ENCODE data around the gene KLK11. TPM values are rescaled to one million over a fixed set of nuclear protein-coding genes. Genes with fewer than 3 reads are reported as not detected.
A peak's percentile ranks its signal among the peaks of the same experiment; 100 is the strongest.
"Not testable (repeated sequence)": the region's sequence is repeated elsewhere in the genome, so short reads cannot be mapped to it uniquely, and the experiment has no call there.

Gene KLK11
- total RNA-seq, 1 experiment from 2014 or later: 10.8 TPM

DNA sequence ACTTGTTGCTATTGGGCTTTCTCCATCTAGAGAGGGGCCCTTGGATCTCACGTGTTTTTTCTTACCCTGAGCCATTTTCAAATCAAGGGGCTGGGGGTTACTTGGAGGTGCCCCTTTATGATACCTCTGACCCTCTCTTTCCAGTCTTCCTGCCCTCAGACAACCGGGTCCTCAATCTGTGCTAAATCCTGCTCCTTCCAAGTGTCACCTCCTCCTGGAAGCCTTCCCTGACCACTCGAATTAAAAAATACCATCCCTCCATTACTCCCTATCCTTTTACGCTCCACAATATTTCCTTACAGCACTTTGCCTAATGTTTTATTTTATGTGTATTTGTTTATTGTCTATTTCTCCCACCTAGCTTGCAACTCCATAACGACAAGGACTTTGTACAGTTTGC lies 28.4 kb downstream of the KLK11 start:
- TF ChIP-seq, protein P1, sequence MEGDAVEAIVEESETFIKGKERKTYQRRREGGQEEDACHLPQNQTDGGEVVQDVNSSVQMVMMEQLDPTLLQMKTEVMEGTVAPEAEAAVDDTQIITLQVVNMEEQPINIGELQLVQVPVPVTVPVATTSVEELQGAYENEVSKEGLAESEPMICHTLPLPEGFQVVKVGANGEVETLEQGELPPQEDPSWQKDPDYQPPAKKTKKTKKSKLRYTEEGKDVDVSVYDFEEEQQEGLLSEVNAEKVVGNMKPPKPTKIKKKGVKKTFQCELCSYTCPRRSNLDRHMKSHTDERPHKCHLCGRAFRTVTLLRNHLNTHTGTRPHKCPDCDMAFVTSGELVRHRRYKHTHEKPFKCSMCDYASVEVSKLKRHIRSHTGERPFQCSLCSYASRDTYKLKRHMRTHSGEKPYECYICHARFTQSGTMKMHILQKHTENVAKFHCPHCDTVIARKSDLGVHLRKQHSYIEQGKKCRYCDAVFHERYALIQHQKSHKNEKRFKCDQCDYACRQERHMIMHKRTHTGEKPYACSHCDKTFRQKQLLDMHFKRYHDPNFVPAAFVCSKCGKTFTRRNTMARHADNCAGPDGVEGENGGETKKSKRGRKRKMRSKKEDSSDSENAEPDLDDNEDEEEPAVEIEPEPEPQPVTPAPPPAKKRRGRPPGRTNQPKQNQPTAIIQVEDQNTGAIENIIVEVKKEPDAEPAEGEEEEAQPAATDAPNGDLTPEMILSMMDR (IDR thresholded peaks at IDR 0.05; ENCODE audit: unreplicated experiment): no peak
- CTCF ChIA-PET: interaction anchor here (0.7 kb wide), 1 partner anchor 224 kb away, joined by 3 read pairs; no protein-coding TSS in a partner anchor
- DNase-seq: no peak

DNA sequence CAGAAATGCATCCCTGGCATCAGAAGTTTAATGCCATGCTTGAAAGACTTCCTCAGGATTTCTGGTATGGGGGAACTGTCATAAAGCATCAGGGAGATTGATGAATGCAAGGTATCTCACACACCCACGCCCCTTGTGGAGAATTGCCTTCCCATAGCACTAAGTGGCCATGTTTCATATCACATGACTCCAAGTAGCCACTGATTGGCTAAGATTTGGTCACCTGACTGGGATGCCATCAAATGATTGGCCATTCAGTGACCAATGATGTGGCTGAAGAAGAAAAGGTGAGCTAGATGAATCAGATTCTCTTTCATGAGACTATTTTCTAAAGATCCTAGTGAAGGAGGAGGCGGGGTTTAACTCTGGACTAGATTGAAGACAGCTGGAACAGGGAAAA lies 32.3 kb downstream of the KLK11 start:
- Mint-ChIP-seq H3K4me1 (ENCODE audit: low read depth, unreplicated experiment) (peaks cover 39% of the 10 kb centered on the region), H3K36me3 (ENCODE audit: insufficient read depth, unreplicated experiment) (peaks cover 4% of the 10 kb centered on the region), H3K27ac (ENCODE audit: unreplicated experiment) (no peak overlapping the region), H3K9me3 (ENCODE audit: low read depth, unreplicated experiment) (no peaks in the 10 kb centered on the region), H3K27me3 (ENCODE audit: unreplicated experiment) (no peaks in the 10 kb centered on the region), H3K4me3 (ENCODE audit: low read depth, unreplicated experiment) (no peak overlapping the region)
- CTCF ChIA-PET: no interaction called here
- TF ChIP-seq, protein P1 (IDR thresholded peaks at IDR 0.05; ENCODE audit: unreplicated experiment): no peak
- intact Hi-C loops (cut with micrococcal nuclease; ENCODE audit: unreplicated experiment): no loop called here
- no TSS peak for BruUV-seq (replicated peaks)
- DNase-seq: no peak

More for the DNA sequence above, 28.4 kb downstream of the KLK11 start:
- no TSS peak for BruUV-seq (replicated peaks)
- H3K4me1 Mint-ChIP-seq (ENCODE audit: low read depth, unreplicated experiment): peaks cover 35% of the 10 kb centered on the region
- intact Hi-C loops (cut with micrococcal nuclease; ENCODE audit: unreplicated experiment): no loop called here
- H3K27ac Mint-ChIP-seq (ENCODE audit: unreplicated experiment): no peak overlapping the region
- H3K4me3 Mint-ChIP-seq (ENCODE audit: low read depth, unreplicated experiment): no peak overlapping the region
- peaks cover 11% of the 10 kb centered on the region for H3K27me3 Mint-ChIP-seq (ENCODE audit: unreplicated experiment)
- H3K9me3 Mint-ChIP-seq (ENCODE audit: low read depth, unreplicated experiment): no peaks in the 10 kb centered on the region
- peaks cover 16% of the 10 kb centered on the region for H3K36me3 Mint-ChIP-seq (ENCODE audit: insufficient read depth, unreplicated experiment)

DNA sequence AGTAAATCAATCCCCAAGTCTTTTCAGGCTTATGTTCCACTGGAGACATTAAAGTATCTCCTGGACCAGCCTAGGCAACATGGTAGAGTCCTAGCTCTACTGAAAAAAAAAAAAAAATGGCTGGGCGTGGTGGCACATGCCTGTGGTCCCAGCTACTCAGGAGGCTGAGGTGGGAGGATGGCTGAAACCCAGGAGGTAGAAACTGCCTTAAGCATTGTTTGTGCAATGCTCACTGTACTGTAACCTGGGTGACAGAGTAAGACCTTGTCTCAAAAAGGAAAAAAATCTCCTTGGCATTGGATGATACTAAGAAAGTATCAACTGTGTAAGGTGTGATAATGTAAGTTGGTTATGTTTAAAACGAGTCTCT lies 33.8 kb downstream of the KLK11 start:
- no peak overlapping the region for H3K4me3 Mint-ChIP-seq (ENCODE audit: low read depth, unreplicated experiment)
- intact Hi-C loops (cut with micrococcal nuclease; ENCODE audit: unreplicated experiment): no loop called here
- CTCF ChIA-PET: interaction anchor here (0.6 to 2.8 kb wide), 7 partner anchors 9 to 107 kb away, joined by 3 to 10 read pairs (median 4); partner anchors contain the start of genes KLK6 and KLK8
- H3K27ac Mint-ChIP-seq (ENCODE audit: unreplicated experiment): peak overlapping the region; percentile 60
- H3K4me1 Mint-ChIP-seq (ENCODE audit: low read depth, unreplicated experiment): peaks cover 30% of the 10 kb centered on the region
- H3K9me3 Mint-ChIP-seq (ENCODE audit: low read depth, unreplicated experiment): no peaks in the 10 kb centered on the region
- DNase-seq: peak; percentile 54
- no TSS peak for BruUV-seq (replicated peaks)
- peaks cover 4% of the 10 kb centered on the region for H3K36me3 Mint-ChIP-seq (ENCODE audit: insufficient read depth, unreplicated experiment)
- TF ChIP-seq, protein P1 (IDR thresholded peaks at IDR 0.05; ENCODE audit: unreplicated experiment): no peak
- no peaks in the 10 kb centered on the region for H3K27me3 Mint-ChIP-seq (ENCODE audit: unreplicated experiment)

DNA sequence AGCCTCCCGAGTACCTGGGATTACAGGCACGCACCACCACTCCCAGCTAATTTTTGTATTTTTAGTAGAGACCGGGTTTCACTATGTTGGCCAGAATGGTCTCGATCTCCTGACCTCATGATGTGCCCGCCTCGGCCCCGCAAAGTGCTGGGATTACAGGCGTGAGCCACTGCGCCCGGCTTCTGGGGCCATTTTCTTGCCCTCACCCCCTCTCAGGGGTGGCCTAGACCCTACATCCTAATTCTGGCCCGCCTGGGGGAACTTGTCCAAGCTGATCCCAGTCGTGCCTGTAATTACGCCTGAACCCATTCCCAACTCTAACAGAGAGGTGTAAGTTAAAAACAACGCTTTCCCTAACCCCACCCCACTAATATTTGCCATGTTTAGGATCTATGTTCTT lies 42.0 kb downstream of the KLK11 start:
- Mint-ChIP-seq H3K27me3 (ENCODE audit: unreplicated experiment) (peaks cover 18% of the 10 kb centered on the region), H3K4me1 (ENCODE audit: low read depth, unreplicated experiment) (peaks cover 23% of the 10 kb centered on the region), H3K4me3 (ENCODE audit: low read depth, unreplicated experiment) (peak overlapping the region; percentile 45)
- intact Hi-C loops (cut with micrococcal nuclease; ENCODE audit: unreplicated experiment); H3K27ac Mint-ChIP-seq (ENCODE audit: unreplicated experiment); DNase-seq; H3K36me3 Mint-ChIP-seq (ENCODE audit: insufficient read depth, unreplicated experiment); CTCF ChIA-PET; BruUV-seq (replicated peaks); H3K9me3 Mint-ChIP-seq (ENCODE audit: low read depth, unreplicated experiment): not testable (repeated sequence)

DNA sequence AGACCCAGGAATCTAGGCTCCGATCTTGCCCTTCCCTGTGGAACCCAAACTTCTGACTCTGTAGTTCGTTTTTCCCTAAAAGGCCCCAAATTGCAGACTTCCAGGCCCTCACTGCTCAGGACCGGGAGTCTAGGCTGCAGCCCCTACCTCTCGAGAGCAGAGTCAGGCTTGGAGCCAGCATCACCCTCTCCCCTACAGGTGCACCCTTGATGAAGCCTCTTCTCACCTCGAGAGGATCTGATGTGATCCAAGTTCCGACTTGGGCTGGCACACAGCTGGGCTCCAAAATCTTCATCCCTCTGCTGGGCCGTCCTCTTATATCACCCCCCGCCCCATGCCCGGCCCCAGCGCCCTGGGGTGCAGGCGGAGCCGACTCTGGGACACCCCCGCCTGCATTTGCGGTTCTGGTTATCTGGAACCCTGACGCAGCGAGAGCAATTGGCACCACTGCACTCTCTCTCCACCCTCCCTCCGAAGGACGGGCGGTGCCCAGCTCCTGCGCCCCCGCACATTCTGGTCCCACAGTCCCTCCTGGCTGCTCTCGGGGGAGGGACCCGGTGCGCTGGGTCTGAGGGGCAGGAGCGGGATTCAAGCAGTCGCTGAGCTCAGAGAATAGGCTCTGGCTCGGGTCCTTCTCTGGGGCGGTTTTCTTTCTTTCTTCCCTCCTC lies 42.7 kb downstream of the KLK11 start, which contains the start of gene KLK7:
Gene KLK7 (minus strand): TSS at position 293 of the 668 bp plus-strand sequence. CDS start 1,518 bp downstream, outside the sequence.
- Mint-ChIP-seq H3K4me3 (ENCODE audit: low read depth, unreplicated experiment) (peak within 1 kb of the TSS; percentile 45), H3K4me1 (ENCODE audit: low read depth, unreplicated experiment) (peaks cover 29% of the 10 kb centered on the region), H3K27me3 (ENCODE audit: unreplicated experiment) (peaks cover 18% of the 10 kb centered on the region), H3K36me3 (ENCODE audit: insufficient read depth, unreplicated experiment) (no peaks in the 10 kb centered on the region), H3K27ac (ENCODE audit: unreplicated experiment) (no peak within 1 kb of the TSS), H3K9me3 (ENCODE audit: low read depth, unreplicated experiment) (no peaks in the 10 kb centered on the region)
- intact Hi-C loops (cut with micrococcal nuclease; ENCODE audit: unreplicated experiment): no loop called here
- BruUV-seq (replicated peaks): no TSS peak
- TF ChIP-seq, protein P1 (IDR thresholded peaks at IDR 0.05; ENCODE audit: unreplicated experiment): no peak
- CTCF ChIA-PET: no interaction called here
- no peak for DNase-seq
